Measurements from ENCODE around the gene ARHGAP12. TPM values are rescaled to one million over a fixed set of nuclear protein-coding genes. Genes with fewer than 3 reads are reported as not detected.

The ARHGAP12 gene
- total RNA-seq, 6 experiments from 2014 or later: 16.0 to 18.9 (median 17.9) TPM

DNA sequence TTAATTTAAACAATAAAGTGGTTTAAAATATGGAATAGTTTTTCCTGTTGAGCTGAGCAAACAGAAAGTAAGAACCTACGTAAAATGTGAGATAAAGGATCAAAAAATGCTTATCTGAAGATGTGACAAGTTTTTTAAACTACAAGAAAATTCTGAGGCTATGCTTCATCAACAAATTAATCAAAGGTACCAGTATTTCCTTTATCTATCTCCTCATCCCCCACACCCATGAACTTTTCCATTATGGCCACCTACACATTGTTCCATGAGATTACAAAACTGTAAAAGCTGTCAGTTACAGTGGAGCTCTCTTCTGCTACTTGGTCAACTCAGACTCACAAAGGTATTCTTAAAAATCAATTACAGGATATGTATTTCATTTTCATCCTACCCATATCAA lies 77.4 kb downstream of the ARHGAP12 start:
- Mint-ChIP-seq H3K27me3 (ENCODE audit: insufficient read depth) (no peaks in the 10 kb centered on the region; the same call in 1 of the 2 replicates), H3K4me1 (ENCODE audit: low read depth) (0 out of 2 replicates have a peak, but pooled peaks cover 7% of the 10 kb centered on the region), H3K27ac (no peak overlapping the region), H3K9me3 (no peaks in the 10 kb centered on the region), H3K4me3 (no peak overlapping the region), H3K36me3 (ENCODE audit: low read depth) (peaks cover 3% of the 10 kb centered on the region; the same call in 1 of the 2 replicates)
- TF ChIP-seq, protein P1, sequence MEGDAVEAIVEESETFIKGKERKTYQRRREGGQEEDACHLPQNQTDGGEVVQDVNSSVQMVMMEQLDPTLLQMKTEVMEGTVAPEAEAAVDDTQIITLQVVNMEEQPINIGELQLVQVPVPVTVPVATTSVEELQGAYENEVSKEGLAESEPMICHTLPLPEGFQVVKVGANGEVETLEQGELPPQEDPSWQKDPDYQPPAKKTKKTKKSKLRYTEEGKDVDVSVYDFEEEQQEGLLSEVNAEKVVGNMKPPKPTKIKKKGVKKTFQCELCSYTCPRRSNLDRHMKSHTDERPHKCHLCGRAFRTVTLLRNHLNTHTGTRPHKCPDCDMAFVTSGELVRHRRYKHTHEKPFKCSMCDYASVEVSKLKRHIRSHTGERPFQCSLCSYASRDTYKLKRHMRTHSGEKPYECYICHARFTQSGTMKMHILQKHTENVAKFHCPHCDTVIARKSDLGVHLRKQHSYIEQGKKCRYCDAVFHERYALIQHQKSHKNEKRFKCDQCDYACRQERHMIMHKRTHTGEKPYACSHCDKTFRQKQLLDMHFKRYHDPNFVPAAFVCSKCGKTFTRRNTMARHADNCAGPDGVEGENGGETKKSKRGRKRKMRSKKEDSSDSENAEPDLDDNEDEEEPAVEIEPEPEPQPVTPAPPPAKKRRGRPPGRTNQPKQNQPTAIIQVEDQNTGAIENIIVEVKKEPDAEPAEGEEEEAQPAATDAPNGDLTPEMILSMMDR (IDR thresholded peaks at IDR 0.05): no peak
- DNase-seq: no peak

DNA sequence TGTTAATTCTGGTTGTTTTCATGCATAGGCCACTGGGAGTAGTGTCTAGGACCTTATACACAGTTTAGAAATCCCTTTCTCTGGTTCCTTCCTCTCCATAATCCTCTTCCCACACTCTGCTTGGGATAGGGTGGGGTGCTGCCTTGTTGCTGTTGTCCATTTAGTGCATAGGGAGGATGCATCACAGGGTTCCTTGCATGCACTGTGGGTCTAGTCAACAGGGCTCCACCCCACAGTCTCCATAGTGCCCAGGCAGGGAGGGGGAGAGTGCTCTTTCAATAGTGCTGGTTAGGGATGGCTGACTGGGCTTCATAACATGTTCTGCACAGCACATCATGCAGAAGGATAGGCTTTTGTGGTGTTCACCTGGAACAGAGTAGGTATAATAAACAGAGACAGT lies 81.1 kb downstream of the ARHGAP12 start:
- Mint-ChIP-seq H3K36me3 (ENCODE audit: low read depth) (peaks cover 4% of the 10 kb centered on the region; the same call in 1 of the 2 replicates), H3K9me3 (no peaks in the 10 kb centered on the region), H3K27me3 (ENCODE audit: insufficient read depth) (no peaks in the 10 kb centered on the region; the same call in 1 of the 2 replicates), H3K4me3 (no peak overlapping the region), H3K4me1 (ENCODE audit: low read depth) (0 out of 2 replicates have a peak, but pooled peaks cover 7% of the 10 kb centered on the region), H3K27ac (no peak overlapping the region)
- TF ChIP-seq, protein P1 (IDR thresholded peaks at IDR 0.05): no peak
- DNase-seq: no peak

DNA sequence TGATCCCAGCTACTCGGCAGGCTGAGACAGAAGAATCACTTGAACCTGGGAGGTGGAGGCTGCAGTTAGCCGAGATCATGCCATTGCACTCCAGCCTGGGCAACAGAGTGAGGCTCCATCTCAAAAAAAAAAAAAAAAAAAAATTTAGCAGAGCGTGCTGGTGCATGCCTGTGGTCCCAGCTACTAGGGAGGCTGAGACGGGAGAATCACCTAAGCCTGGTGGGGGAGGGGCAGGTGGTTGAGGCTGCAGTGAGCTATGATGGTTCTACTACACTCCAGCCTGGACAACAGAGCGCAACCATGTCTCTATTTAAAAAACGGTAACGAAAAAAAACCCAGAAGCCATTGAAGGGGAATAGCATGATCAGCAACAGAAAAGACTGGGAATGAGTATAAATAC lies 89.9 kb downstream of the ARHGAP12 start:
- no peak overlapping the region for H3K27ac Mint-ChIP-seq
- DNase-seq: no peak
- no peaks in the 10 kb centered on the region; the same call in 1 of the 2 replicates for H3K4me1 Mint-ChIP-seq (ENCODE audit: low read depth)
- H3K4me3 Mint-ChIP-seq: no peak overlapping the region
- TF ChIP-seq, protein P1 (IDR thresholded peaks at IDR 0.05): no peak
- H3K9me3 Mint-ChIP-seq: no peaks in the 10 kb centered on the region
- no peaks in the 10 kb centered on the region for H3K27me3 Mint-ChIP-seq (ENCODE audit: insufficient read depth)
- H3K36me3 Mint-ChIP-seq (ENCODE audit: low read depth): no peaks in the 10 kb centered on the region

DNA sequence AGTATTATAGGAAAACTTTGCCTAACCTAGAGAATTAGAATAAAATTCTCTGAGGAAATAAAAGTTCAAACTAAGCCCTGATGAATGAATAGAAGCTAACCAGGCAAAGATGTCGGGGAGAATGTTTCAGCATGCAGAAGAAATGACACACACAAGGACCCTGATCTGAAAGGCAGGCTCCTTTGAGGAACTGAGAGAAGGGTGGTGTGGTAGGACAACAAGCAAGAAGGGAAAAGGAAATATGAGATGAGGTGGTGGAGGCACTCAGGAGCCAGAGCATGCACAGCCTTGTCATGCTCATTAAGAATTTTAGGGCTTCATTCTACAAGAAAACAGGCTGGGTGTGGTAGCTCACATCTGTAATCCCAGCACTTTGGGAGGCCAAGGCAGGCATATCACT lies 90.6 kb downstream of the ARHGAP12 start:
- no peak for DNase-seq
- Mint-ChIP-seq H3K4me3 (no peak overlapping the region), H3K4me1 (ENCODE audit: low read depth) (no peaks in the 10 kb centered on the region; the same call in 1 of the 2 replicates), H3K36me3 (ENCODE audit: low read depth) (no peaks in the 10 kb centered on the region), H3K27ac (no peak overlapping the region), H3K27me3 (ENCODE audit: insufficient read depth) (no peaks in the 10 kb centered on the region), H3K9me3 (no peaks in the 10 kb centered on the region)
- TF ChIP-seq, protein P1 (IDR thresholded peaks at IDR 0.05): no peak

DNA sequence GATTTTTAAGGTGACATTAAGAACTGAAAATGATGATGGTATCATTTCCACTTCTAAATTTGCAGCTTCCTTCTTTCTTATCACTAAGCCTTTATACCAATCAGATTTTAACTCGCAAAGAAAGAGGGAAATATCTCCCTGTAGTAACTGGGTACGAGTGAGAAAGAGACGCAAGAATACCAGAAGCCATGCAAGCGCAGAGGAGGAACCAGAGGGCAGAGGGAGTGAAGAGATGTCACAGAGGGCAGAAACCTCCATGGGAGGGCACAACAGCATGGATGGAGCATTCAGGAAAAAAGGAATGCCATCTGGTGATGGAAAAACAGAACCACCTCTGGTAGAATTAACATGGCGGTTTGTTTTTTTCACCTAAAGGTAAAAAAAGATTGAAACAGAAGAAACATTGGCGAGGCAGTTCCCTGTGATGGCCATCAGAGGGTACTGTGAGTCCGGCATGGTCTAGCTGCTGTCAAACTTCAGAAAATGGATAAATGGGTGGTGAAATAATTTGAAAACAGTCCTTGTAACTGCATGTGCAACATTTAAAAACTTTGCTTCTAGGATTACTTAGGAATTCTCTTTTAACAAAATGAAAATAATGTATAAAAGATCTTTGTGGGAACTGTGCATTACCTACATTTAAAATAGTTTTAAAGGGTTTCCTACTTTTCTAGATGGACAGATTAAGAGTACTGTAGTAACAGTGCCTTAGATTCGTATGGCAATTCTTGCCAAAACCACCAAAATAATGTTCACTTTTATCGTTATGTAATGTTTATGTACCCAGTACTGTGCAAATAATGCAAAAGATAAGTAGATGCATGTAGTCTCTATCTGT lies 91.8 kb downstream of the ARHGAP12 start:
- no peak overlapping the region for H3K4me3 Mint-ChIP-seq
- no peaks in the 10 kb centered on the region for H3K9me3 Mint-ChIP-seq
- no peaks in the 10 kb centered on the region for H3K27me3 Mint-ChIP-seq (ENCODE audit: insufficient read depth)
- TF ChIP-seq, protein P1 (IDR thresholded peaks at IDR 0.05): peak; percentile 86
- peak; percentile 33 for DNase-seq
- peaks cover 5% of the 10 kb centered on the region; the same call in 1 of the 2 replicates for H3K4me1 Mint-ChIP-seq (ENCODE audit: low read depth)
- H3K27ac Mint-ChIP-seq: no peak overlapping the region; the same call in 1 of the 2 replicates
- H3K36me3 Mint-ChIP-seq (ENCODE audit: low read depth): no peaks in the 10 kb centered on the region
